Astrocyte of the spinal cord (primary cell): ENCODE data around the gene ADARB1.

ENCODE experiments used
- DNase-seq: peaks from one replicate; pipeline ENCODE4 v3.0.0; 2011; ENCODE audit warnings: low read depth, low spot score
- H3K4me3 ChIP-seq: 2 replicates; pipeline ENCODE4 v1.5.1; 2011; ENCODE audit warnings: low read depth, mild to moderate bottlenecking, low read length, moderate library complexity
- CTCF ChIP-seq: IDR thresholded peaks from 2 replicates; pipeline ENCODE4 v1.5.1; 2012; ENCODE audit warnings: low read depth, mild to moderate bottlenecking, low read length, inconsistent platforms
- in situ Hi-C: cut with HindIII; loops from 2 replicates; pipeline ENCODE4 v1.10.0; 2017; ENCODE audit warnings: low sequenced_read_pairs

ADARB1 gene

GRCh38 chr21:45117314-45117713 is 42.9 kb downstream of the ADARB1 start:
- TF ChIP-seq CTCF: no peak
- in situ Hi-C loops: no loop called here
- no peak for DNase-seq

GRCh38 chr21:45118099-45118498 is 43.7 kb downstream of the ADARB1 start:
- in situ Hi-C loops: no loop called here

More at GRCh38 chr21:45117314-45117713, 42.9 kb downstream of the ADARB1 start:
- no peak overlapping the region for H3K4me3 ChIP-seq

GRCh38 chr21:45119812-45120211 is 45.4 kb downstream of the ADARB1 start:
- DNase-seq: no peak
- in situ Hi-C loops: no loop called here
- TF ChIP-seq CTCF: no peak
- no peak overlapping the region for H3K4me3 ChIP-seq

More at GRCh38 chr21:45118099-45118498, 43.7 kb downstream of the ADARB1 start:
- DNase-seq: no peak
- no peak overlapping the region for H3K4me3 ChIP-seq
- no peak for TF ChIP-seq CTCF

GRCh38 chr21:45120975-45121374 is 46.6 kb downstream of the ADARB1 start:
- in situ Hi-C loops: no loop called here
- no peak for DNase-seq
- H3K4me3 ChIP-seq: no peak overlapping the region
- no peak for TF ChIP-seq CTCF

- no peak for TF ChIP-seq CTCF
- in situ Hi-C loops: no loop called here
- no peak overlapping the region for H3K4me3 ChIP-seq
- DNase-seq: no peak
Observed at GRCh38 chr21:45122030-45122429, 47.6 kb downstream of the ADARB1 start.

GRCh38 chr21:45122432-45123132 is 48.2 kb downstream of the ADARB1 start:
- in situ Hi-C loops: no loop called here
- DNase-seq: no peak
- no peak for TF ChIP-seq CTCF
- no peak overlapping the region for H3K4me3 ChIP-seq
